HFF-Myc (cell line): Measurements from ENCODE around the gene LYRM7.
"Not testable (repeated sequence)": the region's sequence is repeated elsewhere in the genome, so short reads cannot be mapped to it uniquely, and the experiment has no call there.

Experiments
- DNase-seq: peaks from one replicate; pipeline ENCODE4 v3.0.0-alpha.2; 2011; ENCODE audit warnings: low read depth; ENCODE audit errors: extremely low read depth
- H3K4me3 ChIP-seq: replicated peaks from 2 replicates; pipeline ENCODE4 v1.5.1; 2011; ENCODE audit warnings: low read depth, mild to moderate bottlenecking, control low read depth, low read length
- CTCF ChIP-seq: IDR thresholded peaks from 2 replicates; pipeline ENCODE4 v1.5.1; 2012; ENCODE audit warnings: mild to moderate bottlenecking, low read depth, low read length, control low read depth; ENCODE audit errors: missing control alignments

Gene LYRM7

GRCh38 chr5:131170540-131171275 lies at the start of gene LYRM7:
Gene LYRM7, plus strand, starts transcription at chr5:131170944. Its CDS starts 77 bp downstream, at chr5:131171021.
- H3K4me3 ChIP-seq = peak within 1 kb of the TSS; percentile 85
- DNase-seq = peak; percentile 99
- TF ChIP-seq CTCF = no peak

GRCh38 chr5:131127244-131127643 lies 43.5 kb upstream of the LYRM7 start:
- H3K4me3 ChIP-seq, DNase-seq: not testable (repeated sequence)

- TF ChIP-seq CTCF = no peak
- H3K4me3 ChIP-seq = no peak overlapping the region
- no peak for DNase-seq
Measured at GRCh38 chr5:131129306-131129705, 41.4 kb upstream of the LYRM7 start.

DNA sequence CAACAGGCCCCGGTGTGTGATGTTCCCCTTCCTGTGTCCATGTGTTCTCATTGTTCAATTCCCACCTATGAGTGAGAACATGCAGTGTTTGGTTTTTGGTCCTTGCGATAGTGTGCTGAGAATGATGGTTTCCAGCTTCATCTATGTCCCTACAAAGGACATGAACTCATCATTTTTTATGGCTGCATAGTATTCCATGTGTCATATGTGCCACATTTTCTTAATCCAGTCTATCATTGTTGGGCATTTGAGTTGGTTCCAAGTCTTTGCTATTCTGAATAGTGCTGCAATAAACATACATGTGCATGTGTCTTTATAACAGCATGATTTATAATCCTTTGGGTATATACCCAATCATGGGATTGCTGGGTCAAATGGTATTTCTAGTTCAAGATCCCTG lies 37.7 kb upstream of the LYRM7 start:
- not testable (repeated sequence) for H3K4me3 ChIP-seq, DNase-seq

- not testable (repeated sequence) for DNase-seq
Measured at GRCh38 chr5:131138406-131138805, 32.3 kb upstream of the LYRM7 start.

GRCh38 chr5:131139321-131139720 lies 31.4 kb upstream of the LYRM7 start:
- no peak for TF ChIP-seq CTCF

More at GRCh38 chr5:131138406-131138805, 32.3 kb upstream of the LYRM7 start:
- not testable (repeated sequence) for H3K4me3 ChIP-seq

GRCh38 chr5:131142970-131143617 lies 27.6 kb upstream of the LYRM7 start:
- no peak overlapping the region for H3K4me3 ChIP-seq

More at GRCh38 chr5:131139321-131139720, 31.4 kb upstream of the LYRM7 start:
- no peak for DNase-seq
- H3K4me3 ChIP-seq = no peak overlapping the region

DNA sequence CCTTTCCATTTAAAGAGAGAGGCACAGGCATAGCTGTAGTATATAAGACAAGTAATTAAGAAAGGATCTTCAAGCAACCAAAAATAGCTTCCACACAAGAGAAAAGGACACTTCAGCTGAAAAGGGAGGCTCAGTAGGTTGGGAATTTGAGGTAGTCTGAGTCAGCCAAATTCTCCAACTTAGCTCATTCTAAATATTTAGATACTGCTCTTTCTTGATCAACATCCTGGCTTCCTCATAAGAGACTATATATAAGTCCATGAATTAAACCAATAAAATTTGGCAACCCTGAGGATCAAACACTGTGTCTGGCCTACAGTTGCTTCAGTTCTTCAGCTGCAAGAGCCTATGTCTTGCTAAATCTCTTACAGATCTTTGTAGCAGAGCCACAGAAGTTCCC lies 23.5 kb upstream of the LYRM7 start:
- no peak for DNase-seq
- no peak for TF ChIP-seq CTCF
- H3K4me3 ChIP-seq = no peak overlapping the region

More at GRCh38 chr5:131142970-131143617, 27.6 kb upstream of the LYRM7 start:
- TF ChIP-seq CTCF = no peak
- no peak for DNase-seq
